ENCODE measurements around the gene HOOK2. TPM values are rescaled to one million over a fixed set of nuclear protein-coding genes. Genes with fewer than 3 reads are reported as not detected.
A peak's percentile ranks its signal among the peaks of the same experiment; 100 is the strongest.

The HOOK2 gene
- polyA plus RNA-seq, 1 of the 3 experiments (the other 2 are of a cell fraction) = 33.0 TPM

GRCh38 chr19:12794971-12795381 is 19.6 kb upstream of the HOOK2 start (continued):
- TF ChIP-seq ZBTB33 (IDR thresholded peaks at IDR 0.05; ENCODE audit: borderline replicate concordance, low read depth) = no peak

GRCh38 chr19:12794196-12794941 is 19.0 kb upstream of the HOOK2 start:
- TF ChIP-seq REST (IDR thresholded peaks at IDR 0.05; ENCODE audit: low read depth, low read length) (no peak), GATA2 (CRISPR knock-in tag; IDR thresholded peaks at IDR 0.05) (no peak), EZH2phosphoT487 (IDR thresholded peaks at IDR 0.05; ENCODE audit: borderline replicate concordance, low read depth) (no peak), MXI1 (IDR thresholded peaks at IDR 0.05; ENCODE audit: low read depth, low read length) (no peak), FOXJ3 (CRISPR knock-in tag; IDR thresholded peaks at IDR 0.05) (no peak), JUND (IDR thresholded peaks at IDR 0.05) (no peak), SIN3A (IDR thresholded peaks at IDR 0.05; ENCODE audit: borderline replicate concordance, low read depth, low read length) (no peak), PBX3 (IDR thresholded peaks at IDR 0.05) (no peak), RCOR1 (IDR thresholded peaks at IDR 0.05; ENCODE audit: low read length) (no peak), FOXM1 (IDR thresholded peaks at IDR 0.05; ENCODE audit: low read depth) (no peak), CTCF (IDR thresholded peaks at IDR 0.05) (no peak), TAF1 (IDR thresholded peaks at IDR 0.05; ENCODE audit: borderline replicate concordance, low read depth, low read length) (no peak), TCF12 (IDR thresholded peaks at IDR 0.05) (no peak)
- Histone ChIP-seq H3K79me2 (ENCODE audit: insufficient read depth) (peaks cover 20% of the 10 kb centered on the region), H3K9ac (peak overlapping the region; percentile 95), H3K4me1 (ENCODE audit: control insufficient read depth in 1 of 2, insufficient read depth in 2 of 2, low read depth in 1 of 2, low read length in 1 of 2) (peaks cover 13 to 25% of the 10 kb centered on the region in 2 experiments; a peak in 3 of 4 replicates), H4K20me1 (ENCODE audit: insufficient read depth) (peaks cover 17% of the 10 kb centered on the region), H3F3A (replicated peaks; ENCODE audit: insufficient read depth) (peaks cover 35% of the 10 kb centered on the region), H3K27me3 (ENCODE audit: insufficient read depth) (no peaks in the 10 kb centered on the region), H2AFZ (ENCODE audit: low read depth) (peak overlapping the region; percentile 47; the same call in 1 of the 2 replicates), H3K36me3 (replicated peaks in 1 of 2; ENCODE audit: control insufficient read depth in 1 of 2, insufficient read depth in 2 of 2, low read length in 1 of 2) (peaks cover 0 to 8% of the 10 kb centered on the region in 2 experiments), H3K9me2 (no peaks in the 10 kb centered on the region), H3K4me3 (ENCODE audit: low read depth in 2 of 2, low read length in 1 of 2) (peak overlapping the region; percentile 80 to 88), H3K4me2 (peak overlapping the region; percentile 88), H3K9me3 (no peaks in the 10 kb centered on the region), H3K27ac (ENCODE audit: low read depth in 2 of 2, low read length in 1 of 2) (peak overlapping the region; percentile 86 to 88)
- ChIA-PET POLR2A (interaction anchor here (1.0 to 4.4 kb wide), 3 partner anchors 17 to 22 kb away, joined by 3 to 88 read pairs (median 22); no protein-coding TSS in a partner anchor), CTCF (interaction anchor here (3.1 to 17.1 kb wide), 4 partner anchors 17 to 61 kb away, joined by 19 to 447 read pairs (median 181); partner anchors contain the start of genes HOOK2 and TRIR)
- WGBS (ENCODE audit: low lambda C conversion rate) = 77% methylated on average over 7 of the region's 7 CpGs
- no peak for DNase-seq

Data from SK-N-SH (cell line).